B cell (primary cell): ENCODE measurements around the gene FKBP10. TPM values are rescaled to one million over a fixed set of nuclear protein-coding genes. Genes with fewer than 3 reads are reported as not detected.
A peak's percentile ranks its signal among the peaks of the same experiment; 100 is the strongest.

Experiments used
- ATAC-seq: fragments of 200-7000 bp; cut with Tn5 transposase; one replicate; pipeline ENCODE4 v1.10.0; 2021; ENCODE audit warnings: low read depth, mild to moderate bottlenecking, moderate number of reproducible peaks, moderate library complexity
- CTCF ChIA-PET: fragments of 350-600 bp; sonication (Branson Sonifier 250); formaldehyde crosslinking; loops from one replicate; lab custom pipeline; 2021; ENCODE audit warnings: antibody characterized with exemption, inconsistent platforms; lab: Charles Lee
- POLR2A ChIA-PET: fragments of 350-600 bp; sonication (Branson Sonifier 250); formaldehyde crosslinking; loops from one replicate; lab custom pipeline; 2021; ENCODE audit warnings: antibody characterized with exemption; lab: Charles Lee
- DNase-seq: peaks from one replicate; pipeline ENCODE4 v3.0.0; 2013
- H2AFZ ChIP-seq: 2 replicates; pipeline ENCODE4 v1.6.1; 2012; ENCODE audit warnings: mild to moderate bottlenecking, low read depth, low read length; ENCODE audit not compliant: insufficient read depth, poor library complexity, severe bottlenecking
- H3K27ac ChIP-seq, 2 donors: 1 replicate in 1 of 2; 2 replicates in 1 of 2; pipeline ENCODE4 v1.5.1; 2012 to 2013; ENCODE audit warnings: low read length in 2 of 2, mild to moderate bottlenecking in 2 of 2, moderate library complexity in 1 of 2
- H3K27me3 ChIP-seq, 4 experiments: fragments of 200-600 bp in 1 of 4; sonication (generic) in 1 of 4; replicated peaks in 1 of 4; 1 replicate in 2 of 4; 2 replicates in 2 of 4; pipeline versions ENCODE4 v1.6.1 to v1.7.0; 2013 to 2016; ENCODE audit warnings: low read length in 3 of 4, mild to moderate bottlenecking in 2 of 4, mixed read lengths in 1 of 4, moderate library complexity in 1 of 4; ENCODE audit not compliant: insufficient read depth in 4 of 4, control insufficient read depth in 3 of 4; ENCODE audit errors: control extremely low read depth in 1 of 4
- H3K36me3 ChIP-seq, 2 experiments: replicated peaks in 1 of 2; 1 replicate in 1 of 2; 2 replicates in 1 of 2; pipeline versions ENCODE4 v1.6.1 to v1.7.1; 2013; ENCODE audit warnings: low read length in 1 of 2; ENCODE audit not compliant: insufficient read depth in 2 of 2, control insufficient read depth in 1 of 2; ENCODE audit errors: control extremely low read depth in 1 of 2, extremely low read depth in 1 of 2
- H3K4me1 ChIP-seq, 2 donors: fragments of 200-600 bp in 1 of 2; sonication (generic) in 1 of 2; 1 replicate in 1 of 2; 2 replicates in 1 of 2; pipeline versions ENCODE4 v1.5.1 to v1.6.1; 2013 to 2017; ENCODE audit warnings: low read length in 2 of 2; ENCODE audit not compliant: control insufficient read depth in 2 of 2, insufficient read depth in 2 of 2
- H3K4me2 ChIP-seq: replicated peaks from 2 replicates; pipeline ENCODE3; 2012; ENCODE audit warnings: mild to moderate bottlenecking, low read depth, low read length; ENCODE audit not compliant: poor library complexity, severe bottlenecking
- H3K4me3 ChIP-seq, 5 experiments: fragments of 200-600 bp in 1 of 5; sonication (generic) in 1 of 5; 1 replicate in 3 of 5; 2 replicates in 2 of 5; pipeline versions ENCODE4 v1.5.1 to v1.7.0; 2011 to 2016; ENCODE audit warnings: low read length in 4 of 5, mild to moderate bottlenecking in 4 of 5, low read depth in 2 of 5, control low read depth in 1 of 5, moderate library complexity in 1 of 5; ENCODE audit not compliant: insufficient read depth in 1 of 5; ENCODE audit errors: control extremely low read depth in 1 of 5, extremely low read depth in 1 of 5
- H3K79me2 ChIP-seq: fragments of 200-600 bp; sonication (generic); one replicate; pipeline ENCODE4 v1.6.0; 2016; ENCODE audit warnings: low read length; ENCODE audit not compliant: control insufficient read depth, insufficient read depth
- H3K9ac ChIP-seq: fragments of 200-600 bp; sonication (generic); 2 replicates; pipeline ENCODE4 v1.6.1; 2017; ENCODE audit warnings: mild to moderate bottlenecking, low read length, moderate library complexity
- H3K9me3 ChIP-seq, 3 donors: one replicate each; pipeline versions ENCODE4 v1.6.1 to v1.7.1; 2013; ENCODE audit warnings: low read length in 2 of 3; ENCODE audit not compliant: control insufficient read depth in 2 of 3, insufficient read depth in 1 of 3; ENCODE audit errors: control extremely low read depth in 1 of 3
- H4K20me1 ChIP-seq: 2 replicates; pipeline ENCODE4 v1.6.0; 2012; ENCODE audit warnings: mild to moderate bottlenecking, low read length; ENCODE audit not compliant: insufficient read depth, control insufficient read depth, poor library complexity, severe bottlenecking
- H3K27ac Mint-ChIP-seq: one replicate; pipeline ENCODE4 v1.8.0; 2021; ENCODE audit warnings: mixed read lengths
- H3K27me3 Mint-ChIP-seq: one replicate; pipeline ENCODE4 v1.8.0; 2021; ENCODE audit warnings: mixed read lengths
- H3K4me1 Mint-ChIP-seq: one replicate; pipeline ENCODE4 v1.8.0; 2021; ENCODE audit warnings: mixed read lengths
- H3K4me3 Mint-ChIP-seq: one replicate; pipeline ENCODE4 v1.8.0; 2021; ENCODE audit warnings: mixed read lengths
- H3K9me3 Mint-ChIP-seq: one replicate; pipeline ENCODE4 v1.8.0; 2022; ENCODE audit warnings: mixed read lengths; ENCODE audit not compliant: insufficient read depth
- EZH2 ChIP-seq: IDR thresholded peaks from 2 replicates; pipeline ENCODE4 v1.6.1; 2012; ENCODE audit warnings: borderline replicate concordance, low read depth, mild to moderate bottlenecking, moderate library complexity, low read length; ENCODE audit not compliant: insufficient read depth, poor library complexity, severe bottlenecking
- WGBS: methylation state at CpG from one replicate; pipeline ENCODE4 v1.1.5; 2013; ENCODE audit warnings: missing lambda C conversion rate; ENCODE audit not compliant: insufficient coverage; 5-methylcytosine and 5-hydroxymethylcytosine counted together
- intact Hi-C: fragments of 100-400 bp; cut with micrococcal nuclease; formaldehyde crosslinking; loops from one replicate; pipeline ENCODE4 v1.10.0; 2022
- polyA plus RNA-seq: library from polyadenylated mRNA; depleted of rRNA; stranded (reverse); fragments of >200 nt; gene quantifications from 2 replicates; pipeline ENCODE4 v1.2.3, GENCODE V29; 2012
- total RNA-seq, 2 donors: library from RNA; stranded (reverse); fragments of 120-200 nt in 1 of 2; gene quantifications; 1 replicate in 1 of 2; 2 replicates in 1 of 2; pipeline versions ENCODE4 v1.2.3 to v1.2.4, GENCODE V29; 2013 to 2022
- TF ChIP-seq, protein P1 (sequence below): fragments of 200-600 bp; IDR thresholded peaks from one replicate; pipeline ENCODE4 v1.8.0; 2022; ENCODE audit warnings: antibody characterized with exemption, mild to moderate bottlenecking

FKBP10 gene
- total and polyA plus RNA-seq, 2 donors (not counting 1 experiment from before 2014, with no cell fraction given), result 0.21 to 0.34 TPM

DNA sequence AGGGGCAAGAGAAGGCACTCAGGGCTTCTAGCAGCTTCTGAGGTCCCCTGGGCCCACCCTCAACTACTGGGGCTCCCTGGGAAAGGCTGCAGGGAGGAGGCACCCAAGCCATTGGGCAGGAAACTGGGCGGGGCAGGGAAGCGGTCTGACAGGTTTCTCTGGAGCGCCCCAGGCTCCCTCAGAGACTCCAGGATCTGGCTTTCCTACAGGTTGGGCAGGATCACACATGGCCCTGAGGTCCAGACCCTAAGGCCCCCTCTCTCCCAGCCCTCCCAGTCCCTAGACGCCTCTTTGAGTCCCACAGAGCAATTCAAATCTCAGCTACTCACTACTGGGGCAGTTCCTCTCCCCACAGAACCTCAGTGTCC, 40.6 kb upstream of the FKBP10 start:
- peaks cover 7 to 34% of the 10 kb centered on the region in 2 donors for H3K4me1 ChIP-seq
- H2AFZ ChIP-seq, result peak overlapping the region; percentile 42
- ChIA-PET CTCF (no interaction called here), POLR2A (no interaction called here)
- H3K9ac ChIP-seq, result no peak overlapping the region
- Mint-ChIP-seq H3K27me3 (no peaks in the 10 kb centered on the region), H3K9me3 (no peaks in the 10 kb centered on the region), H3K4me1 (peaks cover 17% of the 10 kb centered on the region), H3K27ac (peak overlapping the region; percentile 53), H3K4me3 (no peak overlapping the region)
- WGBS, result 98% methylated on average over 4 of the region's 4 CpGs
- ATAC-seq (no peak), DNase-seq (no peak)
- H3K4me3 ChIP-seq, result no peak overlapping the region
- peaks cover 51% of the 10 kb centered on the region for H3K79me2 ChIP-seq
- H3K27ac ChIP-seq, result peak overlapping the region in 1 of 2 donors; percentile 30
- peak overlapping the region; percentile 50 for H3K4me2 ChIP-seq
- H3K36me3 ChIP-seq, result peaks cover 0 to 68% of the 10 kb centered on the region in 2 experiments
- TF ChIP-seq EZH2, result no peak
- TF ChIP-seq, protein P1, sequence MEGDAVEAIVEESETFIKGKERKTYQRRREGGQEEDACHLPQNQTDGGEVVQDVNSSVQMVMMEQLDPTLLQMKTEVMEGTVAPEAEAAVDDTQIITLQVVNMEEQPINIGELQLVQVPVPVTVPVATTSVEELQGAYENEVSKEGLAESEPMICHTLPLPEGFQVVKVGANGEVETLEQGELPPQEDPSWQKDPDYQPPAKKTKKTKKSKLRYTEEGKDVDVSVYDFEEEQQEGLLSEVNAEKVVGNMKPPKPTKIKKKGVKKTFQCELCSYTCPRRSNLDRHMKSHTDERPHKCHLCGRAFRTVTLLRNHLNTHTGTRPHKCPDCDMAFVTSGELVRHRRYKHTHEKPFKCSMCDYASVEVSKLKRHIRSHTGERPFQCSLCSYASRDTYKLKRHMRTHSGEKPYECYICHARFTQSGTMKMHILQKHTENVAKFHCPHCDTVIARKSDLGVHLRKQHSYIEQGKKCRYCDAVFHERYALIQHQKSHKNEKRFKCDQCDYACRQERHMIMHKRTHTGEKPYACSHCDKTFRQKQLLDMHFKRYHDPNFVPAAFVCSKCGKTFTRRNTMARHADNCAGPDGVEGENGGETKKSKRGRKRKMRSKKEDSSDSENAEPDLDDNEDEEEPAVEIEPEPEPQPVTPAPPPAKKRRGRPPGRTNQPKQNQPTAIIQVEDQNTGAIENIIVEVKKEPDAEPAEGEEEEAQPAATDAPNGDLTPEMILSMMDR, result no peak
- peaks cover 41% of the 10 kb centered on the region for H4K20me1 ChIP-seq
- no peaks in the 10 kb centered on the region for H3K27me3 ChIP-seq
- H3K9me3 ChIP-seq, result no peaks in the 10 kb centered on the region
- intact Hi-C loops, result no loop called here

DNA sequence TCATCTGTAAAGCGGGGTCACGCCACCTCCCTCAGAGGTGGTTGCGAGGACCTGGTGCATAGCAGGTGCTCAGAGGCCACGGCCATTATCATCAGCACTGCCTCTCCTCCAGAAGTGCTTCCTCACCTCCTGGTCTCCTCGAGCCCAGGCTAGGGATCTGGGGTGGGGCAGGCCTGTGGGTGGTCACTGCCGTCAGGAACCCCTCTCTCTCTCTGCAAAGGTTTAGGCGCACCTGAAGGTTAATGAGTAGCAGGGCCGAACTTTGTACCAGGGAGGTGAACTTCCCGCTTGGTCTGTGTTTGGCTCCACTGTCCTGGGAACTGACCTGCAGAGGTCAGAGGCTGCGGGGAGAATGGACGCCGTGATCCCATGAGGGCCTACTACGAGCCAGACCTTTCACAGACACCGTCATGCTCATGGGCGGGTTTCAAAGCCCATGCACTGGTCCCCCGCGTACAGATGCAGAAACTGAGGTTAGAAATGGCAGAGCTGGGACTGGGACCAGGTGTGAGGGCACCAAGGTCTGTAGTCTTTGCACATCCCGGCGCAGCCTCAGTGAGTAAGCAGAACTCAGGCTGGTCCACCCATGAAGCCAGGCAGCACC, 40.1 kb upstream of the FKBP10 start:
- Mint-ChIP-seq H3K27ac (peak overlapping the region; percentile 53), H3K27me3 (no peaks in the 10 kb centered on the region), H3K4me1 (peaks cover 17% of the 10 kb centered on the region), H3K9me3 (no peaks in the 10 kb centered on the region), H3K4me3 (no peak overlapping the region)
- H3K4me1 ChIP-seq, result peaks cover 7 to 36% of the 10 kb centered on the region in 2 donors
- H3K4me2 ChIP-seq, result peak overlapping the region; percentile 50
- H4K20me1 ChIP-seq, result peaks cover 41% of the 10 kb centered on the region
- DNase-seq (no peak), ATAC-seq (no peak)
- POLR2A ChIA-PET, result no interaction called here
- H3K27me3 ChIP-seq, result no peaks in the 10 kb centered on the region
- intact Hi-C loops, result no loop called here
- no peak overlapping the region for H3K27ac ChIP-seq
- CTCF ChIA-PET, result interaction anchor here (1.7 kb wide), 1 partner anchor 13 kb away, joined by 6 read pairs; no protein-coding TSS in a partner anchor
- no peak overlapping the region for H3K4me3 ChIP-seq
- 95% methylated on average over 17 of the region's 19 CpGs for WGBS
- H3K36me3 ChIP-seq, result peaks cover 0 to 66% of the 10 kb centered on the region in 2 experiments
- TF ChIP-seq, protein P1, result no peak
- no peak for TF ChIP-seq EZH2
- H3K9ac ChIP-seq, result no peak overlapping the region
- peaks cover 56% of the 10 kb centered on the region for H3K79me2 ChIP-seq
- no peaks in the 10 kb centered on the region for H3K9me3 ChIP-seq
- no peak overlapping the region for H2AFZ ChIP-seq
